IgD-negative memory B cell (primary cell): ENCODE measurements around the gene AIM2. TPM values are rescaled to one million over a fixed set of nuclear protein-coding genes. Genes with fewer than 3 reads are reported as not detected.
"Not testable (repeated sequence)": the region's sequence is repeated elsewhere in the genome, so short reads cannot be mapped to it uniquely, and the experiment has no call there.

ENCODE experiments used
- H3K27ac Mint-ChIP-seq, 3 donors: one replicate each; pipeline ENCODE4 v1.8.0; 2020 to 2022; ENCODE audit warnings: mild to moderate bottlenecking in 3 of 3, mixed read lengths in 3 of 3, moderate library complexity in 1 of 3
- H3K27me3 Mint-ChIP-seq: one replicate; pipeline ENCODE4 v1.8.0; 2021; ENCODE audit warnings: mixed read lengths
- H3K36me3 Mint-ChIP-seq: one replicate; pipeline ENCODE4 v1.8.0; 2020; ENCODE audit warnings: mild to moderate bottlenecking, mixed read lengths
- H3K4me1 Mint-ChIP-seq, 3 donors: one replicate each; pipeline ENCODE4 v1.8.0; 2020 to 2022; ENCODE audit warnings: mixed read lengths in 3 of 3, mild to moderate bottlenecking in 1 of 3
- H3K4me3 Mint-ChIP-seq, 4 donors: one replicate each; pipeline ENCODE4 v1.8.0; 2020 to 2022; ENCODE audit warnings: mild to moderate bottlenecking in 4 of 4, mixed read lengths in 4 of 4, moderate library complexity in 3 of 4
- H3K9me3 Mint-ChIP-seq, 3 donors: one replicate each; pipeline ENCODE4 v1.8.0; 2020 to 2021; ENCODE audit warnings: mixed read lengths in 3 of 3, mild to moderate bottlenecking in 1 of 3
- polyA plus RNA-seq: library from polyadenylated mRNA; unstranded; fragments of 300-500 nt; fragmentation: Illumina TruSeq; gene quantifications from one replicate; pipeline ENCODE4 v1.2.3, GENCODE V29; 2021

Gene AIM2
- polyA plus RNA-seq, 1 donor from 2014 or later = 187 TPM

DNA sequence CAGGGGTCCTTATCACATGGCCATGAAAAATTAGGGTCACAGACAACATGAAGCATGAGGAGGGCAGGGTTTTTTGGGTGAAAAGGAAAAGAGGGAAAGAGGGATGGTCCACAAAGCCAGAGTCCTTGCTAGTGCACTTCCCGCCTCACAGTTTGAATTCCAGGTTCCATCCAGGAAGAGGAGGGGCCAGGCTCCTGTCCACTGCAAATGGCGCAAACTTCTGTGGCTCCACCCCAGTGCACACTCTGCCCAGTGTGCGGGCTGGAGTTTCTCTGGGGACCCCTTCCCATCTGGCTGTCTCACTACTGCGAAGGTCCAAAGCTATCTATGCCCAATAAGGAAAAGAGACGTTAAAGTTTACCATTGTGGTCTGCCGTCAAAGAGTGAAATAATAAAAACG is 17.8 kb downstream of the AIM2 start:
- H3K9me3 Mint-ChIP-seq = no peaks in the 10 kb centered on the region
- peaks cover 34 to 62% (median 52%) of the 10 kb centered on the region in 3 donors for H3K4me1 Mint-ChIP-seq
- peaks cover 25% of the 10 kb centered on the region for H3K36me3 Mint-ChIP-seq
- peak overlapping the region in 2 of 3 donors; percentile 83 to 88 for H3K27ac Mint-ChIP-seq
- H3K4me3 Mint-ChIP-seq = peak overlapping the region in 2 of 4 donors; percentile 16 to 71
- H3K27me3 Mint-ChIP-seq = no peaks in the 10 kb centered on the region

- H3K27ac Mint-ChIP-seq = peak overlapping the region; percentile 7 to 88 (median 34)
- peak overlapping the region in 1 of 4 donors; percentile 9 for H3K4me3 Mint-ChIP-seq
- H3K4me1 Mint-ChIP-seq = peaks cover 46 to 74% (median 63%) of the 10 kb centered on the region in 3 donors
- no peaks in the 10 kb centered on the region for H3K9me3 Mint-ChIP-seq
- peaks cover 19% of the 10 kb centered on the region for H3K36me3 Mint-ChIP-seq
- no peaks in the 10 kb centered on the region for H3K27me3 Mint-ChIP-seq
These were observed 20.4 kb downstream of the AIM2 start for GRCh38 chr1:159056069-159056698.

GRCh38 chr1:159055181-159055641 is 21.4 kb downstream of the AIM2 start:
- peaks cover 47 to 77% (median 64%) of the 10 kb centered on the region in 3 donors for H3K4me1 Mint-ChIP-seq
- H3K27ac Mint-ChIP-seq = peak overlapping the region; percentile 7 to 55 (median 7)
- H3K4me3 Mint-ChIP-seq = peak overlapping the region in 3 of 4 donors; percentile 1 to 75 (median 74)
- H3K27me3 Mint-ChIP-seq = no peaks in the 10 kb centered on the region
- peaks cover 21% of the 10 kb centered on the region for H3K36me3 Mint-ChIP-seq
- H3K9me3 Mint-ChIP-seq = no peaks in the 10 kb centered on the region

DNA sequence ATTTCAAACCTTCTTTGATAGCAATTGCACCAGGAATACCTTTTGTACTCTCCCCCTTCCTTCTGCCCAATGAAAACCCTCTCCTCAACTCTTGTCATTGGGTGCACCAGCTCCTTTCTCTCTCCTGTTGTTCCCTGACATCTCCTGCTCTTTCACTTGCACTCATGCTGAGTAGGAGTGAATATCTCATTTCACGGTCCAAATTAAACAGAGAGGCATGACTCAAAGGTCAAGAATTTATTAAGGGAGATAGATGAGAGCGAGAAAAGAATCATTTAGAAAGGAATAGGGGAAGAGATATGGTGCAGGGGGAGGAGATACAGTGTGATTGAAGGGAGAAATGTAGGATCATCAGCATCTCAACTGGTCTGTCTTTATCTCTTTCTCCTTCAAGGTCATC is 22.1 kb downstream of the AIM2 start:
- peaks cover 48 to 75% (median 62%) of the 10 kb centered on the region in 3 donors for H3K4me1 Mint-ChIP-seq
- peak overlapping the region in 2 of 4 donors; percentile 45 to 65 for H3K4me3 Mint-ChIP-seq

GRCh38 chr1:159051436-159051835 is 25.1 kb downstream of the AIM2 start:
- H3K4me1 Mint-ChIP-seq = peaks cover 48 to 62% (median 55%) of the 10 kb centered on the region in 3 donors

More for the DNA sequence above, 22.1 kb downstream of the AIM2 start:
- Mint-ChIP-seq H3K9me3 (no peaks in the 10 kb centered on the region), H3K27ac (peak overlapping the region; percentile 7 to 77 (median 46)), H3K27me3 (no peaks in the 10 kb centered on the region), H3K36me3 (peaks cover 17% of the 10 kb centered on the region)

GRCh38 chr1:159046486-159046885 is 30.1 kb downstream of the AIM2 start:
- peak overlapping the region in 2 of 3 donors; percentile 3 to 20 for H3K27ac Mint-ChIP-seq
- not testable (repeated sequence) for H3K9me3 Mint-ChIP-seq, H3K4me3 Mint-ChIP-seq, H3K27me3 Mint-ChIP-seq
- H3K36me3 Mint-ChIP-seq = peaks cover 12% of the 10 kb centered on the region
- H3K4me1 Mint-ChIP-seq = peaks cover 13 to 30% (median 24%) of the 10 kb centered on the region in 3 donors

More at GRCh38 chr1:159051436-159051835, 25.1 kb downstream of the AIM2 start:
- Mint-ChIP-seq H3K4me3 (no peak overlapping the region), H3K27ac (peak overlapping the region in 2 of 3 donors; percentile 71 to 79), H3K27me3 (no peaks in the 10 kb centered on the region), H3K36me3 (peaks cover 15% of the 10 kb centered on the region), H3K9me3 (no peaks in the 10 kb centered on the region)

DNA sequence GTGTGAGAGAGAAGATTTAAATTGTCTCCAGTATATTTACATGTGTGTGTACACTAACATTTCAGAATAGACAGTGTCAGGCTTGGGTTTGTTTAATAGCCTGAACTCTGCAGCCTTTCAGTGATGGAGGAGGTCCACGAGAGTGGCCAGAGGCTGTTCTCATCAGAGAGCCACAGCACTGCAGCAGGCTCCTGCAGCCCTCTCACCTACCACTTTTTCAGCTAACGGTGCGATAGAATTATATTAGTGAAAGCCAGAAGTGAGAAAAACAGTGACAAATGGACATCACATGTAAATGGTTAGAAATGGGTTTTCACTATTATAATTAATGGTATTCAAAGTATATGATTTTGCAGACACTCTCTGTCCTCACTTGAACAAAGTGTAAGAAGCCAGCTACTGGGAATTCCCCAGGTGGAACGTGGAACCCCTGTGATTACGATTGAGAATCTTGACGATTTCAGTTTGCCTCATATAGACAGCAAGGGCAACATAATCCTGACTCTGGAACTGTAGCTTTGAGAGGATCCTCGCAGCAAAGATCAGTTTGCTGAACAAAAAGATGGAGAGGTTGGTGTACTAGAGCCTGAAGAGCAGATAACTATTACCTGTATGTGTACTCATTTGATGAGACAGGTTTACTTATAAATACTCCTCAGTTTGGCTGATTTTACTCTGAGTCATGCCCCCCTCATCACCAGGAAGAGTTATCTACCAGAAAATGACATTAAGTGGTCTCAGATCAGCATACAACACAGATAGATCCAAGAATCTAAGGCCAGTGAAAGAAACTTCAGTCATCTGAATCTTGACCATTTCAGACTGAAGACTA is 35.5 kb downstream of the AIM2 start:
- H3K27me3 Mint-ChIP-seq = no peaks in the 10 kb centered on the region
- H3K4me1 Mint-ChIP-seq = peaks cover 4 to 34% (median 23%) of the 10 kb centered on the region in 3 donors
- H3K36me3 Mint-ChIP-seq = peaks cover 4% of the 10 kb centered on the region
- no peak overlapping the region for H3K4me3 Mint-ChIP-seq
- H3K27ac Mint-ChIP-seq = peak overlapping the region; percentile 69 to 95 (median 81)
- H3K9me3 Mint-ChIP-seq = no peaks in the 10 kb centered on the region

GRCh38 chr1:159040206-159040605 is 36.4 kb downstream of the AIM2 start:
- Mint-ChIP-seq H3K36me3 (peaks cover 4% of the 10 kb centered on the region), H3K4me1 (peaks cover 4 to 34% (median 28%) of the 10 kb centered on the region in 3 donors), H3K9me3 (no peaks in the 10 kb centered on the region), H3K27me3 (no peaks in the 10 kb centered on the region), H3K4me3 (no peak overlapping the region), H3K27ac (peak overlapping the region in 2 of 3 donors; percentile 81 to 95)

DNA sequence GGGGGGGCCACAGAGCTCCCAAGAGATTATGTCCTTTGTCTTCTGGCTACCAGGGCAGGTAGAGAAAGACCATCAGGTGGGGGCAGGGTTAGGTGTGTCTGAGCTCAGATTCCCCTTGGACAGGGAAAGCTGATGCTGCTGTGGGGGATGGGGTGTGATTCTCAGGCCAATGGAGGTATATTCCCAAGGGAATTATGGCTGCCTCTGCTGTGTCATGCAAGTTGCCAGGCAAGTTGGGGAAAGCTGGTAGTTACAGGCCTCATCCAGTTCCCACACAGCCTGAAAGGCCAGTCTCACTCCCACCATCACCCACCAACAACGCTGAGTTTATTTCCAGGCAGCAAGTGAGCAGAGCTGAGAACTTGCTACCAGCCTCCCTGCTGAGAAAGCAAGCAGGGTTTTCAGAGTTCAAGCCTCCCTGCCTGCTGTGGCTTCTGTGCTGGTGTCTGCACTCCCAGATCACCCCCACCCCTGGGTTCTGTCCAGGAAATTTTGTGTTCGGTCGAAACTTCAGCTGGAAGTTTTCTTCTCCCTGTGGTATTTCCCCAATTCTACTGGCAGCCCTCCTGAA is 45.6 kb downstream of the AIM2 start:
- Mint-ChIP-seq H3K9me3 (no peaks in the 10 kb centered on the region), H3K27ac (peak overlapping the region in 2 of 3 donors; percentile 63 to 95), H3K27me3 (no peaks in the 10 kb centered on the region), H3K4me3 (peak overlapping the region in 1 of 4 donors; percentile 30), H3K36me3 (peaks cover 18% of the 10 kb centered on the region), H3K4me1 (peaks cover 43 to 60% (median 47%) of the 10 kb centered on the region in 3 donors)

GRCh38 chr1:159030311-159030710 is 46.3 kb downstream of the AIM2 start:
- no peaks in the 10 kb centered on the region for H3K27me3 Mint-ChIP-seq
- peaks cover 18% of the 10 kb centered on the region for H3K36me3 Mint-ChIP-seq
- H3K27ac Mint-ChIP-seq = peak overlapping the region; percentile 67 to 95 (median 84)
- H3K4me3 Mint-ChIP-seq = peak overlapping the region in 2 of 4 donors; percentile 47 to 72
- peaks cover 45 to 65% (median 53%) of the 10 kb centered on the region in 3 donors for H3K4me1 Mint-ChIP-seq
- H3K9me3 Mint-ChIP-seq = no peaks in the 10 kb centered on the region

DNA sequence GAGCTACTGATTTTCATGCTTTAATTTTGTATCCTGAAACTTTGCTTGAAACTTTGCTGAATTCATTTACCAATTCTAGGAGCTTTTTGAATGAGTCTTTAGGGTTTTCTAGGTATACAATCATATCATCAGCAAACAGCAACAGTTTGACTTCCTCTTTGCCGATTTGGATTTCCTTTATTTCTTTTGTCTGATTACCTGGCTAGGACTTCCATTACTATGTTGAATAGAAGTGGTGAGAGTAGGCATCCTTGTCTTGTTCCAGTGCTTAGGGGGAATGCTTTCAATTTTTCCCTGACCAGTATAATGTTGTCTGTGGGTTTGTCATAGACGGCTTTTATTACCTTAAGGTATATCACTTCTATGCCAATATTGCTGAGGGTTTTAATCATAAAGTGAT is 49.7 kb downstream of the AIM2 start:
- Mint-ChIP-seq H3K4me1 (peaks cover 57 to 60% (median 58%) of the 10 kb centered on the region in 3 donors), H3K4me3 (peak overlapping the region; percentile 28 to 90 (median 54)), H3K36me3 (peaks cover 18% of the 10 kb centered on the region), H3K27ac (peak overlapping the region in 2 of 3 donors; percentile 75 to 77)
- not testable (repeated sequence) for H3K27me3 Mint-ChIP-seq, H3K9me3 Mint-ChIP-seq

DNA sequence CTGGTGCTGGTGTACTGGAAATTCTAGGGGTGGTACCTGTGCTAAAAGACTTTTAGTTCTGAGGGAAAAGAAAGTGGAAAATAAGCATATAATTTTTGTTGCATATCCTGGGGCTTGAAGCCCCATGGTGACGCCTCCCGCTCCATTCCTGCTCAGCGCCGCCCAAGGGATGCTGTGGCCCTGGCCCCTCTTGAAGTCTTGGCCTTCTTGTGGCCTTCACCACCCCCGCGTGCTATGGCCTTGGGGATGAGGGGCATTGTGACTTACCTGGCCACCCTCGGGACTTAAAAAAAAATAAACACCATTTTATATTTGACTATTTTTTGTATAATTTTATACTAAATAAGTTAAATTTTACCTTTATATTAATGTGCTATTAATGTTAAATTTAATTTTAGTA is 51.5 kb downstream of the AIM2 start:
- Mint-ChIP-seq H3K27ac (no peak overlapping the region), H3K36me3 (peaks cover 19% of the 10 kb centered on the region), H3K27me3 (no peaks in the 10 kb centered on the region), H3K9me3 (no peaks in the 10 kb centered on the region), H3K4me3 (peak overlapping the region in 1 of 4 donors; percentile 33), H3K4me1 (peaks cover 58 to 62% (median 60%) of the 10 kb centered on the region in 3 donors)

DNA sequence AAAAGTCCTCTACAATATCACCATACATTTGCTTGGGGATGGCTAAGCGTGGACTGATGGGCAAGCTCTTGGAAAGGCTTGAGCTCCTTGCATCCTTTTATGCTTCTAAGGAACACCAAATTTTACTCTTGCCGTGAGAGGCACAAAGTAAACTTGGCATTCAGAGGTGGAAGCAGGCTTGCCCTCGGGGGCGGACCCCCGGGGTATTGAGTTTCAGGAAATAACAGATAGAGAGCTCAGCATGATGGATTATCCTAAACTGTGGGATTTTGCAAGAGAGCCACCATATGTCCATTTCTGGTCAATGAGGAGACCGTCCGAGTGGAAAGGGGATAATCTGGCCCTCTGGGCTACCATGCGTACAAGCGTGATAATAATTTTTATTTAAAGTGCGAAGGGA is 52.8 kb downstream of the AIM2 start:
- Mint-ChIP-seq H3K36me3 (peaks cover 17% of the 10 kb centered on the region), H3K4me1 (peaks cover 50 to 61% (median 55%) of the 10 kb centered on the region in 3 donors), H3K9me3 (no peaks in the 10 kb centered on the region), H3K27ac (no peak overlapping the region), H3K4me3 (no peak overlapping the region), H3K27me3 (no peaks in the 10 kb centered on the region)

DNA sequence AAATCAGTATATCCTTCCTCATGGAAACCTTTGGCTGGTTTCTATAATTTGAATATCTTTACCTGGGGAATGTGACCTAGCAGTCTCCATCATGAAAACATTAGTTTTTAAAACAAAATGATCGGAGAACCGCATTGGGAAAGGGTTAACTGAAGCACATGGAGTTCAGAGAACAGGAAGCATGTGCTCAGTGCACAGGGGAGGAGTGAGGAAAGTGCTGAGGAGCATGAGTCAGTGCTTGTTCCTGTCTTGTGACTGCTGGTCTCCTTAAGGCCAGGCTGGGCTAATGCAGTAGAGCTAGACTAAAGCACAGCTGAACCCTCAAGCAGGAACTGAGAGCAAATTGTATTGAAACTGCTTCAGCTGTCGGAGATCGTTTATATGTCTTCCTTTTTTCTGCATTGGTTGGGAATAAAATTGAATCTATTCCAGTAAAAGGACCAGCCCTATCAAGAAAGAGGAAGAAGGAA is 61.1 kb downstream of the AIM2 start:
- Mint-ChIP-seq H3K36me3 (peaks cover 18% of the 10 kb centered on the region), H3K9me3 (no peaks in the 10 kb centered on the region), H3K4me1 (peaks cover 36 to 52% (median 49%) of the 10 kb centered on the region in 3 donors)

More for the DNA sequence above, 61.1 kb downstream of the AIM2 start:
- Mint-ChIP-seq H3K4me3 (peak overlapping the region; percentile 79 to 93 (median 92)), H3K27ac (peak overlapping the region; percentile 68 to 94 (median 84)), H3K27me3 (peaks cover 2% of the 10 kb centered on the region)
